K562 (cell line): ENCODE data around the gene MXRA7. TPM values are rescaled to one million over a fixed set of nuclear protein-coding genes. Genes with fewer than 3 reads are reported as not detected.

Experiments used
- DACH1 ChIP-seq: fragments of 450-650 bp; IDR thresholded peaks from 2 replicates; pipeline ENCODE4 v1.6.1; 2018; ENCODE audit not compliant: partially characterized antibody
- FOXO4 ChIP-seq: fragments of 450-650 bp; formaldehyde crosslinking; IDR thresholded peaks from 2 replicates; pipeline ENCODE4 v1.4.0; 2020; ENCODE audit warnings: mild to moderate bottlenecking, moderate library complexity
- GTF2E2 ChIP-seq: fragments of 200-800 bp; sonication (Bioruptor generic); IDR thresholded peaks from 2 replicates; pipeline ENCODE4 v1.6.1; 2016; ENCODE audit warnings: missing genetic modification characterization, missing compliant biosample characterization
- HNRNPH1 ChIP-seq: fragments of 200-400 bp; formaldehyde crosslinking; optimal IDR thresholded peaks from 2 replicates; pipeline ENCODE3; 2017; ENCODE audit warnings: low read depth, mild to moderate bottlenecking, low read length, moderate library complexity
- HSF4 ChIP-seq: fragments of 250-450 bp; sonication (Bioruptor Pico); IDR thresholded peaks from 2 replicates; pipeline ENCODE4 v2.1.2; 2022; ENCODE audit warnings: mild to moderate bottlenecking, moderate library complexity, borderline replicate concordance
- KDM4B ChIP-seq, 2 experiments: fragments of 450-650 bp in 1 of 2; sonication (generic) in 1 of 2; IDR thresholded peaks; 2 replicates each; pipeline ENCODE4 v1.6.1; 2016 to 2017; ENCODE audit warnings: borderline replicate concordance in 2 of 2, antibody characterized with exemption in 1 of 2, low read depth in 1 of 2, mild to moderate bottlenecking in 1 of 2
- PURB ChIP-seq: sonication (generic); formaldehyde crosslinking; IDR thresholded peaks from 2 replicates; pipeline ENCODE4 v1.9.0; 2021; ENCODE audit warnings: low read depth, mild to moderate bottlenecking, missing genetic modification reagents
- TARDBP ChIP-seq: fragments of 450-650 bp; IDR thresholded peaks from 2 replicates; pipeline ENCODE4 v1.6.1; 2016
- TBL1XR1 ChIP-seq, 2 experiments: IDR thresholded peaks; 2 replicates each; pipeline ENCODE4 v1.6.1; 2012; ENCODE audit warnings: improper control_type of control experiment in 2 of 2, low read length in 2 of 2, mild to moderate bottlenecking in 1 of 2
- TRIM24 ChIP-seq, 2 experiments: fragments of 450-650 bp; IDR thresholded peaks; 2 replicates each; pipeline ENCODE4 v1.6.1; 2016
- ZC3H11A ChIP-seq: IDR thresholded peaks from 2 replicates; pipeline ENCODE4 v1.6.1; 2012; ENCODE audit warnings: low read depth, low read length, improper control_type of control experiment
- ZNF239 ChIP-seq: fragments of 250-450 bp; sonication (Bioruptor Pico); IDR thresholded peaks from 2 replicates; pipeline ENCODE4 v1.4.0; 2020; ENCODE audit warnings: mild to moderate bottlenecking
- polyA plus RNA-seq, 8 experiments: library from polyadenylated mRNA; depleted of rRNA in 4 of 8; stranded (reverse) in 5 of 8; unstranded in 3 of 8; fragments of >200 nt; fragmentation: Nextera tagmentation in 2 of 8; fragmentation: Illumina TruSeq in 1 of 8; extraction: Ambion mirVana in 2 of 8; extraction: Trizol in 1 of 8; gene quantifications; 2 replicates each; pipeline versions ENCODE4 v1.2.1 to v1.2.3, GENCODE V29; 2011 to 2014; ENCODE audit warnings: inconsistent platforms in 1 of 8, missing spikeins in 1 of 8
- total RNA-seq, 7 experiments: library from RNA; depleted of rRNA in 6 of 7; stranded (reverse); fragments of >200 nt in 6 of 7; fragmentation: Illumina TruSeq in 2 of 7; extraction: Trizol in 2 of 7; gene quantifications; 2 replicates each; pipeline versions ENCODE4 v1.2.1 to v1.2.3, GENCODE V29; 2011 to 2021; ENCODE audit warnings: low replicate concordance in 1 of 7
- TF ChIP-seq, protein P1 (sequence below): sonication (generic); formaldehyde crosslinking; IDR thresholded peaks from 2 replicates; pipeline ENCODE4 v1.8.1; 2023; ENCODE audit warnings: missing genetic modification reagents, mild to moderate bottlenecking, borderline replicate concordance
- TF ChIP-seq, protein P2 (sequence below): sonication (generic); formaldehyde crosslinking; IDR thresholded peaks from 2 replicates; pipeline ENCODE4 v1.8.0; 2022; ENCODE audit warnings: mild to moderate bottlenecking, missing genetic modification reagents
- TF ChIP-seq, protein P3 (sequence below), 2 experiments: fragments of 450-650 bp in 1 of 2; sonication (generic) in 1 of 2; formaldehyde crosslinking in 1 of 2; IDR thresholded peaks in 1 of 2; conservative IDR thresholded peaks in 1 of 2; 2 replicates each; pipeline versions ENCODE4 v1.6.1 to v1.8.1; 2016 to 2023; ENCODE audit warnings: mild to moderate bottlenecking in 2 of 2, moderate library complexity in 2 of 2, inconsistent platforms in 1 of 2, missing genetic modification reagents in 1 of 2
- TF ChIP-seq, protein P4 (sequence below): sonication (generic); formaldehyde crosslinking; IDR thresholded peaks from 2 replicates; pipeline ENCODE4 v1.8.0; 2022; ENCODE audit warnings: mild to moderate bottlenecking, missing genetic modification reagents, borderline replicate concordance
- TF ChIP-seq, protein P5 (sequence below): fragments of 250-450 bp; sonication (Bioruptor Pico); IDR thresholded peaks from 2 replicates; pipeline ENCODE4 v1.8.0; 2022; ENCODE audit warnings: moderate library complexity, mild to moderate bottlenecking, inconsistent platforms

The MXRA7 gene
- total and polyA plus RNA-seq, 9 of the 15 experiments (the other 6 are each of a cell fraction or from before 2014, with no cell fraction given), result 2.6 to 38.4 (median 14.3) TPM

GRCh38 chr17:76726231-76726775, 15.5 kb upstream of the MXRA7 start, which contains the start of gene JMJD6 (continued):
- TF ChIP-seq GTF2E2 (tag), result no peak
- TF ChIP-seq, protein P1, sequence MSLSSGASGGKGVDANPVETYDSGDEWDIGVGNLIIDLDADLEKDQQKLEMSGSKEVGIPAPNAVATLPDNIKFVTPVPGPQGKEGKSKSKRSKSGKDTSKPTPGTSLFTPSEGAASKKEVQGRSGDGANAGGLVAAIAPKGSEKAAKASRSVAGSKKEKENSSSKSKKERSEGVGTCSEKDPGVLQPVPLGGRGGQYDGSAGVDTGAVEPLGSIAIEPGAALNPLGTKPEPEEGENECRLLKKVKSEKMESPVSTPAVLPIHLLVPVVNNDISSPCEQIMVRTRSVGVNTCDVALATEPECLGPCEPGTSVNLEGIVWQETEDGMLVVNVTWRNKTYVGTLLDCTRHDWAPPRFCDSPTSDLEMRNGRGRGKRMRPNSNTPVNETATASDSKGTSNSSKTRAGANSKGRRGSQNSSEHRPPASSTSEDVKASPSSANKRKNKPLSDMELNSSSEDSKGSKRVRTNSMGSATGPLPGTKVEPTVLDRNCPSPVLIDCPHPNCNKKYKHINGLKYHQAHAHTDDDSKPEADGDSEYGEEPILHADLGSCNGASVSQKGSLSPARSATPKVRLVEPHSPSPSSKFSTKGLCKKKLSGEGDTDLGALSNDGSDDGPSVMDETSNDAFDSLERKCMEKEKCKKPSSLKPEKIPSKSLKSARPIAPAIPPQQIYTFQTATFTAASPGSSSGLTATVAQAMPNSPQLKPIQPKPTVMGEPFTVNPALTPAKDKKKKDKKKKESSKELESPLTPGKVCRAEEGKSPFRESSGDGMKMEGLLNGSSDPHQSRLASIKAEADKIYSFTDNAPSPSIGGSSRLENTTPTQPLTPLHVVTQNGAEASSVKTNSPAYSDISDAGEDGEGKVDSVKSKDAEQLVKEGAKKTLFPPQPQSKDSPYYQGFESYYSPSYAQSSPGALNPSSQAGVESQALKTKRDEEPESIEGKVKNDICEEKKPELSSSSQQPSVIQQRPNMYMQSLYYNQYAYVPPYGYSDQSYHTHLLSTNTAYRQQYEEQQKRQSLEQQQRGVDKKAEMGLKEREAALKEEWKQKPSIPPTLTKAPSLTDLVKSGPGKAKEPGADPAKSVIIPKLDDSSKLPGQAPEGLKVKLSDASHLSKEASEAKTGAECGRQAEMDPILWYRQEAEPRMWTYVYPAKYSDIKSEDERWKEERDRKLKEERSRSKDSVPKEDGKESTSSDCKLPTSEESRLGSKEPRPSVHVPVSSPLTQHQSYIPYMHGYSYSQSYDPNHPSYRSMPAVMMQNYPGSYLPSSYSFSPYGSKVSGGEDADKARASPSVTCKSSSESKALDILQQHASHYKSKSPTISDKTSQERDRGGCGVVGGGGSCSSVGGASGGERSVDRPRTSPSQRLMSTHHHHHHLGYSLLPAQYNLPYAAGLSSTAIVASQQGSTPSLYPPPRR (CRISPR knock-in tag), result peak; percentile 14; the same call in 1 of the 2 replicates
- no peak for TF ChIP-seq PURB (CRISPR knock-in tag)
- TF ChIP-seq HNRNPH1, result no peak
- TF ChIP-seq DACH1, result peak; percentile 79
- TF ChIP-seq, protein P2, sequence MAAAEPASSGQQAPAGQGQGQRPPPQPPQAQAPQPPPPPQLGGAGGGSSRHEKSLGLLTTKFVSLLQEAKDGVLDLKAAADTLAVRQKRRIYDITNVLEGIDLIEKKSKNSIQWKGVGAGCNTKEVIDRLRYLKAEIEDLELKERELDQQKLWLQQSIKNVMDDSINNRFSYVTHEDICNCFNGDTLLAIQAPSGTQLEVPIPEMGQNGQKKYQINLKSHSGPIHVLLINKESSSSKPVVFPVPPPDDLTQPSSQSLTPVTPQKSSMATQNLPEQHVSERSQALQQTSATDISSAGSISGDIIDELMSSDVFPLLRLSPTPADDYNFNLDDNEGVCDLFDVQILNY (CRISPR knock-in tag), result no peak
- TF ChIP-seq, protein P3, sequence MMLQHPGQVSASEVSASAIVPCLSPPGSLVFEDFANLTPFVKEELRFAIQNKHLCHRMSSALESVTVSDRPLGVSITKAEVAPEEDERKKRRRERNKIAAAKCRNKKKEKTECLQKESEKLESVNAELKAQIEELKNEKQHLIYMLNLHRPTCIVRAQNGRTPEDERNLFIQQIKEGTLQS (IDR thresholded peaks at IDR 0.05), result no peak
- TF ChIP-seq, protein P3 (CRISPR knock-in tag; conservative IDR thresholded peaks at IDR 0.05), result no peak; the same call in 1 of the 2 replicates
- TF ChIP-seq TBL1XR1 (IDR thresholded peaks at IDR 0.05; ENCODE audit: low read length in 2 of 2), result peak in 1 of 2 experiments; percentile 29; a peak in 1 of 4 replicates
- TF ChIP-seq TRIM24 (IDR thresholded peaks at IDR 0.05), result no peak
- TF ChIP-seq, protein P4, sequence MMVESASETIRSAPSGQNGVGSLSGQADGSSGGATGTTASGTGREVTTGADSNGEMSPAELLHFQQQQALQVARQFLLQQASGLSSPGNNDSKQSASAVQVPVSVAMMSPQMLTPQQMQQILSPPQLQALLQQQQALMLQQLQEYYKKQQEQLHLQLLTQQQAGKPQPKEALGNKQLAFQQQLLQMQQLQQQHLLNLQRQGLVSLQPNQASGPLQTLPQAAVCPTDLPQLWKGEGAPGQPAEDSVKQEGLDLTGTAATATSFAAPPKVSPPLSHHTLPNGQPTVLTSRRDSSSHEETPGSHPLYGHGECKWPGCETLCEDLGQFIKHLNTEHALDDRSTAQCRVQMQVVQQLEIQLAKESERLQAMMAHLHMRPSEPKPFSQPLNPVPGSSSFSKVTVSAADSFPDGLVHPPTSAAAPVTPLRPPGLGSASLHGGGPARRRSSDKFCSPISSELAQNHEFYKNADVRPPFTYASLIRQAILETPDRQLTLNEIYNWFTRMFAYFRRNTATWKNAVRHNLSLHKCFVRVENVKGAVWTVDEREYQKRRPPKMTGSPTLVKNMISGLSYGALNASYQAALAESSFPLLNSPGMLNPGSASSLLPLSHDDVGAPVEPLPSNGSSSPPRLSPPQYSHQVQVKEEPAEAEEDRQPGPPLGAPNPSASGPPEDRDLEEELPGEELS, result 0 out of 2 replicates have a peak, but pooled peaks have one; percentile 58
- TF ChIP-seq FOXO4 (CRISPR knock-in tag), result no peak
- TF ChIP-seq HSF4, result no peak
- TF ChIP-seq, protein P5, sequence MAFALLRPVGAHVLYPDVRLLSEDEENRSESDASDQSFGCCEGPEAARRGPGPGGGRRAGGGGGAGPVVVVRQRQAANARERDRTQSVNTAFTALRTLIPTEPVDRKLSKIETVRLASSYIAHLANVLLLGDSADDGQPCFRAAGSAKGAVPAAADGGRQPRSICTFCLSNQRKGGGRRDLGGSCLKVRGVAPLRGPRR, result no peak
- TF ChIP-seq ZC3H11A, result no peak
- no peak for TF ChIP-seq ZNF239
- no peak for TF ChIP-seq KDM4B (IDR thresholded peaks at IDR 0.05; ENCODE audit: borderline replicate concordance in 2 of 2, low read depth in 1 of 2)
- no peak for TF ChIP-seq TARDBP
